Measurements from ENCODE around the gene DPP10. TPM values are rescaled to one million over a fixed set of nuclear protein-coding genes. Genes with fewer than 3 reads are reported as not detected.

The DPP10 gene
- total RNA-seq, 1 experiment from 2014 or later: not detected

- H3K27me3 Mint-ChIP-seq (ENCODE audit: unreplicated experiment): no peaks in the 10 kb centered on the region
- DNase-seq: no peak
These were observed 310.7 kb downstream of the DPP10 start for GRCh38 chr2:114753145-114753544.

GRCh38 chr2:114754907-114755563 is 312.6 kb downstream of the DPP10 start:
- no peak for DNase-seq
- TF ChIP-seq CTCF (IDR thresholded peaks at IDR 0.05; ENCODE audit: unreplicated experiment): no peak
- H3K27me3 Mint-ChIP-seq (ENCODE audit: unreplicated experiment): no peaks in the 10 kb centered on the region
- intact Hi-C loops (cut with micrococcal nuclease; ENCODE audit: unreplicated experiment): no loop called here
- H3K9me3 Mint-ChIP-seq (ENCODE audit: low read depth, unreplicated experiment): peaks cover 10% of the 10 kb centered on the region
- no TSS peak for BruUV-seq (replicated peaks)
- no peaks in the 10 kb centered on the region for H3K4me1 Mint-ChIP-seq (ENCODE audit: low read depth, unreplicated experiment)
- no peaks in the 10 kb centered on the region for H3K36me3 Mint-ChIP-seq (ENCODE audit: insufficient read depth, unreplicated experiment)
- CTCF ChIA-PET: interaction anchor here (0.6 kb wide), 1 partner anchor 1150 kb away, joined by 4 read pairs; no protein-coding TSS in a partner anchor
- no peak overlapping the region for H3K27ac Mint-ChIP-seq (ENCODE audit: unreplicated experiment)
- no peak overlapping the region for H3K4me3 Mint-ChIP-seq (ENCODE audit: low read depth, unreplicated experiment)

More at GRCh38 chr2:114753145-114753544, 310.7 kb downstream of the DPP10 start:
- Mint-ChIP-seq H3K27ac (ENCODE audit: unreplicated experiment) (no peak overlapping the region), H3K9me3 (ENCODE audit: low read depth, unreplicated experiment) (peaks cover 10% of the 10 kb centered on the region), H3K4me1 (ENCODE audit: low read depth, unreplicated experiment) (no peaks in the 10 kb centered on the region), H3K36me3 (ENCODE audit: insufficient read depth, unreplicated experiment) (no peaks in the 10 kb centered on the region), H3K4me3 (ENCODE audit: low read depth, unreplicated experiment) (no peak overlapping the region)
- intact Hi-C loops (cut with micrococcal nuclease; ENCODE audit: unreplicated experiment): no loop called here
- CTCF ChIA-PET: no interaction called here
- no TSS peak for BruUV-seq (replicated peaks)
- TF ChIP-seq CTCF (IDR thresholded peaks at IDR 0.05; ENCODE audit: unreplicated experiment): no peak

- Mint-ChIP-seq H3K36me3 (ENCODE audit: insufficient read depth, unreplicated experiment) (no peaks in the 10 kb centered on the region), H3K4me1 (ENCODE audit: low read depth, unreplicated experiment) (no peaks in the 10 kb centered on the region), H3K4me3 (ENCODE audit: low read depth, unreplicated experiment) (no peak overlapping the region), H3K27me3 (ENCODE audit: unreplicated experiment) (no peaks in the 10 kb centered on the region), H3K9me3 (ENCODE audit: low read depth, unreplicated experiment) (peaks cover 7% of the 10 kb centered on the region), H3K27ac (ENCODE audit: unreplicated experiment) (no peak overlapping the region)
- no TSS peak for BruUV-seq (replicated peaks)
- DNase-seq: no peak
- no peak for TF ChIP-seq CTCF (IDR thresholded peaks at IDR 0.05; ENCODE audit: unreplicated experiment)
- intact Hi-C loops (cut with micrococcal nuclease; ENCODE audit: unreplicated experiment): no loop called here
- CTCF ChIA-PET: no interaction called here
These were observed 319.9 kb downstream of the DPP10 start for GRCh38 chr2:114762376-114762775.

GRCh38 chr2:114762986-114763385 is 320.5 kb downstream of the DPP10 start:
- Mint-ChIP-seq H3K9me3 (ENCODE audit: low read depth, unreplicated experiment) (peaks cover 5% of the 10 kb centered on the region), H3K27me3 (ENCODE audit: unreplicated experiment) (no peaks in the 10 kb centered on the region), H3K27ac (ENCODE audit: unreplicated experiment) (no peak overlapping the region), H3K4me3 (ENCODE audit: low read depth, unreplicated experiment) (no peak overlapping the region), H3K4me1 (ENCODE audit: low read depth, unreplicated experiment) (no peaks in the 10 kb centered on the region), H3K36me3 (ENCODE audit: insufficient read depth, unreplicated experiment) (no peaks in the 10 kb centered on the region)
- BruUV-seq (replicated peaks): no TSS peak
- DNase-seq: no peak
- intact Hi-C loops (cut with micrococcal nuclease; ENCODE audit: unreplicated experiment): no loop called here
- CTCF ChIA-PET: no interaction called here
- no peak for TF ChIP-seq CTCF (IDR thresholded peaks at IDR 0.05; ENCODE audit: unreplicated experiment)
